Panc1 (cell line): ENCODE results near the gene CDIPT. TPM values are rescaled to one million over a fixed set of nuclear protein-coding genes. Genes with fewer than 3 reads are reported as not detected.

Source experiments
- ATAC-seq: fragments of 200-7000 bp; cut with Tn5 transposase; 2 replicates; pipeline ENCODE4 v1.9.1; 2020; ENCODE audit warnings: mild to moderate bottlenecking, moderate library complexity
- BruUV-seq: library from RNA; stranded (reverse); fragments of 400-500 nt; replicated peaks from 2 replicates; lab custom pipeline; 2021; lab: Mats Ljungman, UMichigan
- CTCF ChIA-PET: fragments of 300-600 bp; sonication (Branson Sonifier 250); formaldehyde crosslinking; loops from one replicate; lab custom pipeline; 2022; ENCODE audit warnings: antibody characterized with exemption; lab: Charles Lee
- POLR2A ChIA-PET: fragments of 300-600 bp; sonication (Branson Sonifier 250); formaldehyde crosslinking; loops from one replicate; lab custom pipeline; 2022; ENCODE audit warnings: antibody characterized with exemption; lab: Charles Lee
- DNase-seq: peaks from one replicate; pipeline ENCODE4 v3.0.0-alpha.2; 2010; ENCODE audit warnings: low read depth, low spot score
- H3K27ac ChIP-seq: 2 replicates; pipeline ENCODE4 v1.5.1; 2011; ENCODE audit warnings: mild to moderate bottlenecking, low read length, inconsistent platforms
- H3K27me3 ChIP-seq: fragments of 200-500 bp; sonication (Bioruptor generic); 2 replicates; pipeline ENCODE4 v1.6.0; 2014; ENCODE audit warnings: low read length, inconsistent platforms; ENCODE audit not compliant: control insufficient read depth, insufficient read depth
- H3K36me3 ChIP-seq: fragments of 200-500 bp; sonication (Bioruptor generic); 2 replicates; pipeline ENCODE4 v1.5.1; 2014; ENCODE audit warnings: inconsistent platforms, mild to moderate bottlenecking, low read length, moderate library complexity; ENCODE audit not compliant: control insufficient read depth, insufficient read depth
- H3K4me1 ChIP-seq: 2 replicates; pipeline ENCODE4 v1.5.1; 2011; ENCODE audit warnings: inconsistent platforms, mild to moderate bottlenecking, low read length, moderate library complexity; ENCODE audit not compliant: control insufficient read depth, insufficient read depth
- H3K4me3 ChIP-seq, 2 experiments: 2 replicates each; pipeline ENCODE4 v1.5.1; 2011 to 2012; ENCODE audit warnings: low read depth in 2 of 2, low read length in 2 of 2, mild to moderate bottlenecking in 2 of 2, inconsistent platforms in 1 of 2, moderate library complexity in 1 of 2
- H3K9me3 ChIP-seq: fragments of 200-500 bp; sonication (Bioruptor generic); 2 replicates; pipeline ENCODE4 v1.5.1; 2014; ENCODE audit warnings: low read depth, mild to moderate bottlenecking, inconsistent platforms, low read length, moderate library complexity; ENCODE audit not compliant: control insufficient read depth, insufficient read depth
- POLR2AphosphoS5 ChIP-seq: IDR thresholded peaks from 2 replicates; pipeline ENCODE4 v1.6.1; 2012; ENCODE audit warnings: mild to moderate bottlenecking, low read depth, low read length, moderate library complexity
- REST ChIP-seq, 2 experiments: IDR thresholded peaks; 2 replicates each; pipeline ENCODE4 v1.6.1; 2011 to 2012; ENCODE audit warnings: low read depth in 2 of 2, control low read depth in 1 of 2, low read length in 1 of 2, mild to moderate bottlenecking in 1 of 2, moderate library complexity in 1 of 2; ENCODE audit not compliant: insufficient read depth in 1 of 2
- SIN3A ChIP-seq: IDR thresholded peaks from 2 replicates; pipeline ENCODE4 v1.6.1; 2012; ENCODE audit warnings: low read depth, mild to moderate bottlenecking, low read length, moderate library complexity, borderline replicate concordance; ENCODE audit not compliant: insufficient read depth
- TCF7L2 ChIP-seq: IDR thresholded peaks from 2 replicates; pipeline ENCODE4 v1.6.1; 2011; ENCODE audit warnings: mild to moderate bottlenecking, low read depth, low read length, inconsistent platforms
- in situ Hi-C: cut with HindIII; loops from 2 replicates; pipeline ENCODE4 v1.10.0; 2016; ENCODE audit warnings: low sequenced_read_pairs, low pct_unique_long_range_greater_than_20kb
- intact Hi-C: fragments of 100-400 bp; cut with micrococcal nuclease; formaldehyde crosslinking; loops from one replicate; pipeline ENCODE4 v1.10.0; 2022; ENCODE audit not compliant: unreplicated experiment
- total RNA-seq: library from RNA; stranded (reverse); gene quantifications from one replicate; pipeline ENCODE4 v1.2.1, GENCODE V29; 2021; ENCODE audit not compliant: unreplicated experiment
- TF ChIP-seq, protein P1 (sequence below): fragments of 450-650 bp; IDR thresholded peaks from 2 replicates; pipeline ENCODE4 v1.5.1; 2017; ENCODE audit warnings: mild to moderate bottlenecking

Gene CDIPT
- total RNA-seq, 1 experiment from 2014 or later, result 71.6 TPM

DNA sequence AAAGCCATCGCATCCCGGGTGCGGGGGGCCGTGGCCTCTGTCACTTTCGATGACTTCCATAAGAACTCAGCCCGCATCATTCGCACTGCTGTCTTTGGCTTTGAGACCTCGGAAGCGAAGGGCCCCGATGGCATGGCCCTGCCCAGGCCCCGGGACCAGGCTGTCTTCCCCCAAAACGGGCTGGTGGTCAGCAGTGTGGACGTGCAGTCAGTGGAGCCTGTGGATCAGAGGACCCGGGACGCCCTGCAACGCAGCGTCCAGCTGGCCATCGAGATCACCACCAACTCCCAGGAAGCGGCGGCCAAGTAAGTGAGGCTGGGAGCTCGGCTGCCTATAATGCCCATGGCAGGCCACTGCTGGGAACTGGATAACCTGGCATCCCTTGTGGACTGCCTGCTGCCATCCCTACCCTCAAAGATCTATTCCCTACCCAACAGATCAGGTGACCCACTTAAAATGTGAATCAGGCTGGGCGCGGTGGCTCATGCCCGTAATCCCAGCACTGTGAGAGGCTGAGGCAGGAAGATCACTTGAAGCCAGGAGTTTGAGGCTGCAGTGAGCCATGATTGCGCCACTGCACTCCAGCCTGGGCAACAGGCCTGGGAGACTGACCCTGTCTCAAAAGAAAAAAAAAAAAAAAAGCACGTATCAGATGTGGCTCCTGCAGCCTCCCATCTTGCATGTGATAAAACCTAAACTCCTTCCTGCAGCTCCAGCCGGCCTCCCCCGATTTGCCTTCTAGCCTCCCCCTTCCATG, 18.3 kb downstream of the CDIPT start:
- in situ Hi-C loops (no loop called here), intact Hi-C loops (no loop called here)
- ChIA-PET CTCF (no interaction called here), POLR2A (no interaction called here)
- Histone ChIP-seq H3K4me1 (no peaks in the 10 kb centered on the region), H3K27ac (no peak overlapping the region), H3K4me3 (no peak overlapping the region), H3K27me3 (no peaks in the 10 kb centered on the region), H3K36me3 (no peaks in the 10 kb centered on the region; the same call in 1 of the 2 replicates), H3K9me3 (no peaks in the 10 kb centered on the region)
- BruUV-seq, result no TSS peak
- TF ChIP-seq TCF7L2 (no peak), SIN3A (no peak), POLR2AphosphoS5 (no peak), REST (IDR thresholded peaks at IDR 0.05; ENCODE audit: insufficient read depth in 1 of 2, low read depth in 2 of 2, low read length in 1 of 2) (no peak)
- TF ChIP-seq, protein P1, sequence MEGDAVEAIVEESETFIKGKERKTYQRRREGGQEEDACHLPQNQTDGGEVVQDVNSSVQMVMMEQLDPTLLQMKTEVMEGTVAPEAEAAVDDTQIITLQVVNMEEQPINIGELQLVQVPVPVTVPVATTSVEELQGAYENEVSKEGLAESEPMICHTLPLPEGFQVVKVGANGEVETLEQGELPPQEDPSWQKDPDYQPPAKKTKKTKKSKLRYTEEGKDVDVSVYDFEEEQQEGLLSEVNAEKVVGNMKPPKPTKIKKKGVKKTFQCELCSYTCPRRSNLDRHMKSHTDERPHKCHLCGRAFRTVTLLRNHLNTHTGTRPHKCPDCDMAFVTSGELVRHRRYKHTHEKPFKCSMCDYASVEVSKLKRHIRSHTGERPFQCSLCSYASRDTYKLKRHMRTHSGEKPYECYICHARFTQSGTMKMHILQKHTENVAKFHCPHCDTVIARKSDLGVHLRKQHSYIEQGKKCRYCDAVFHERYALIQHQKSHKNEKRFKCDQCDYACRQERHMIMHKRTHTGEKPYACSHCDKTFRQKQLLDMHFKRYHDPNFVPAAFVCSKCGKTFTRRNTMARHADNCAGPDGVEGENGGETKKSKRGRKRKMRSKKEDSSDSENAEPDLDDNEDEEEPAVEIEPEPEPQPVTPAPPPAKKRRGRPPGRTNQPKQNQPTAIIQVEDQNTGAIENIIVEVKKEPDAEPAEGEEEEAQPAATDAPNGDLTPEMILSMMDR, result no peak
- ATAC-seq, result no peak
- no peak for DNase-seq

- DNase-seq, result no peak
- no peak for TF ChIP-seq REST (IDR thresholded peaks at IDR 0.05; ENCODE audit: insufficient read depth in 1 of 2, low read depth in 2 of 2, low read length in 1 of 2)
- TF ChIP-seq, protein P1, result no peak
- TF ChIP-seq SIN3A, result no peak
- no peak for TF ChIP-seq TCF7L2
- TF ChIP-seq POLR2AphosphoS5, result no peak
- intact Hi-C loops (no loop called here), in situ Hi-C loops (no loop called here)
- ChIA-PET POLR2A (interaction anchor here (0.6 kb wide), 1 partner anchor 10 kb away, joined by 6 read pairs; no protein-coding TSS in a partner anchor), CTCF (no interaction called here)
- H3K4me1 ChIP-seq, result no peaks in the 10 kb centered on the region
- H3K9me3 ChIP-seq, result no peaks in the 10 kb centered on the region
- H3K27me3 ChIP-seq, result no peaks in the 10 kb centered on the region
- ATAC-seq, result no peak
- no peak overlapping the region for H3K27ac ChIP-seq
- no peak overlapping the region for H3K4me3 ChIP-seq
- H3K36me3 ChIP-seq, result no peaks in the 10 kb centered on the region; the same call in 1 of the 2 replicates
- BruUV-seq, result no TSS peak
Measured at GRCh38 chr16:29843931-29844330, 19.1 kb downstream of the CDIPT start.
